ENCODE data around the gene CADM2. TPM values are rescaled to one million over a fixed set of nuclear protein-coding genes. Genes with fewer than 3 reads are reported as not detected.

CADM2 gene
- total and polyA plus RNA-seq, 2 donors (not counting 3 experiments of a cell fraction or from before 2014, with no cell fraction given) = not detected

DNA sequence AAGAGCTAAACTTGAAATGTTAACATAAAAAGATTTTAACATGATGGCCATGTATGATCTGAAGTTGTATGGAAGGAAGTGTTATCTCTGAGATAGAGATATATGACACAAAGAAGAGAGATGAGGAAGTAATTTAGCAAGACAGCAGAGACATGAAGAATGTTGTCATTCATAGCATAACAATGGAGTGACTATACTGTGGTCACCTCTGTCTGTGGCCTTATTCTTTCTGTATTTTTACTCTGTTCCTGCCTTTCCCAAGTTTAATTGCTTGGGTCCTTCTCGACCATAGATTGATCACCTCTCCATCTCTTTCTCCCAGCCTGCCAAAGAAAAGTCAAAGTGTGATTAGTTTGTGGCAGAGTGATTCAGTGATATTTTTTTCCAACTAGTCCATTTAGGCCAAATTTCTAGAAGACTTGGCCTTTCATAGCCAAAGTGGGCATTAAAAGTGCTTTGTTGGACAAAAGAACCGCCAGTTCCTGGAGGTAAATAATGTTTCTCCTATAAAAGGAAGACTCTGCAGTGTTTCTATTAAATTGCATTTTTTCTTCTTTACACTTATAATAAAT lies 711.9 kb downstream of the CADM2 start:
- dilution Hi-C loops (cut with MboI; ENCODE audit: extremely low pct_ligation_motif_present, low sequenced_read_pairs) (no loop called here), intact Hi-C loops (cut with micrococcal nuclease) (no loop called here)
- BruUV-seq (replicated peaks) = no TSS peak
- Histone ChIP-seq H3K27me3 (ENCODE audit: control insufficient read depth in 2 of 2, insufficient read depth in 2 of 2, low read length in 2 of 2) (no peaks in the 10 kb centered on the region), H3K4me1 (ENCODE audit: control insufficient read depth, extremely low read depth, insufficient read depth, low read length) (no peaks in the 10 kb centered on the region), H3K4me3 (replicated peaks in 1 of 3; ENCODE audit: insufficient read depth in 1 of 3, low read depth in 1 of 3, low read length in 3 of 3) (no peak overlapping the region), H3K9ac (replicated peaks; ENCODE audit: extremely low read depth, insufficient read depth, low read length) (no peak overlapping the region), H4K20me1 (replicated peaks; ENCODE audit: control insufficient read depth, extremely low read depth, insufficient read depth, low read length) (no peaks in the 10 kb centered on the region), H3K79me2 (ENCODE audit: control insufficient read depth, insufficient read depth, low read length) (no peaks in the 10 kb centered on the region), H3K9me3 (replicated peaks; ENCODE audit: control insufficient read depth, insufficient read depth, low read length) (no peaks in the 10 kb centered on the region), H3K27ac (ENCODE audit: insufficient read depth, low read depth, low read length) (no peak overlapping the region), H3K4me2 (ENCODE audit: insufficient read depth, low read length) (no peak overlapping the region), H3K36me3 (ENCODE audit: control insufficient read depth in 2 of 2, extremely low read depth in 1 of 2, insufficient read depth in 2 of 2, low read length in 2 of 2) (no peaks in the 10 kb centered on the region), H3K9me1 (replicated peaks; ENCODE audit: control insufficient read depth, extremely low read depth, insufficient read depth, low read length) (no peaks in the 10 kb centered on the region), H2AFZ (ENCODE audit: low read depth, low read length) (no peak overlapping the region)
- no peak for TF ChIP-seq POLR2AphosphoS5 (IDR thresholded peaks at IDR 0.05; ENCODE audit: insufficient read depth, low read depth, low read length)
- no peak for TF ChIP-seq FOS (IDR thresholded peaks at IDR 0.05; ENCODE audit: borderline replicate concordance, insufficient read depth, low read length)
- TF ChIP-seq GATA2 (IDR thresholded peaks at IDR 0.05; ENCODE audit: insufficient read depth, insufficient read length, low read depth, low read length) = no peak
- no peak for TF ChIP-seq JUN (IDR thresholded peaks at IDR 0.05; ENCODE audit: borderline replicate concordance, insufficient read depth, insufficient read length, low read depth)
- TF ChIP-seq, protein P1, sequence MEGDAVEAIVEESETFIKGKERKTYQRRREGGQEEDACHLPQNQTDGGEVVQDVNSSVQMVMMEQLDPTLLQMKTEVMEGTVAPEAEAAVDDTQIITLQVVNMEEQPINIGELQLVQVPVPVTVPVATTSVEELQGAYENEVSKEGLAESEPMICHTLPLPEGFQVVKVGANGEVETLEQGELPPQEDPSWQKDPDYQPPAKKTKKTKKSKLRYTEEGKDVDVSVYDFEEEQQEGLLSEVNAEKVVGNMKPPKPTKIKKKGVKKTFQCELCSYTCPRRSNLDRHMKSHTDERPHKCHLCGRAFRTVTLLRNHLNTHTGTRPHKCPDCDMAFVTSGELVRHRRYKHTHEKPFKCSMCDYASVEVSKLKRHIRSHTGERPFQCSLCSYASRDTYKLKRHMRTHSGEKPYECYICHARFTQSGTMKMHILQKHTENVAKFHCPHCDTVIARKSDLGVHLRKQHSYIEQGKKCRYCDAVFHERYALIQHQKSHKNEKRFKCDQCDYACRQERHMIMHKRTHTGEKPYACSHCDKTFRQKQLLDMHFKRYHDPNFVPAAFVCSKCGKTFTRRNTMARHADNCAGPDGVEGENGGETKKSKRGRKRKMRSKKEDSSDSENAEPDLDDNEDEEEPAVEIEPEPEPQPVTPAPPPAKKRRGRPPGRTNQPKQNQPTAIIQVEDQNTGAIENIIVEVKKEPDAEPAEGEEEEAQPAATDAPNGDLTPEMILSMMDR (IDR thresholded peaks at IDR 0.05; ENCODE audit: extremely low read depth in 1 of 2, insufficient read depth in 1 of 2, low read depth in 1 of 2, low read length in 2 of 2) = no peak
- TF ChIP-seq MYC (IDR thresholded peaks at IDR 0.05; ENCODE audit: low read depth, low read length) = no peak
- TF ChIP-seq POLR2A (IDR thresholded peaks at IDR 0.05; ENCODE audit: low read depth, low read length) = no peak
- no peak for TF ChIP-seq EZH2 (IDR thresholded peaks at IDR 0.05; ENCODE audit: borderline replicate concordance, low read depth, low read length, severe bottlenecking)
- TF ChIP-seq, protein P2, sequence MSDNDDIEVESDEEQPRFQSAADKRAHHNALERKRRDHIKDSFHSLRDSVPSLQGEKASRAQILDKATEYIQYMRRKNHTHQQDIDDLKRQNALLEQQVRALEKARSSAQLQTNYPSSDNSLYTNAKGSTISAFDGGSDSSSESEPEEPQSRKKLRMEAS (IDR thresholded peaks at IDR 0.05; ENCODE audit: insufficient read depth, insufficient read length) = no peak
- CTCF ChIA-PET = no interaction called here
- POLR2A ChIA-PET = no interaction called here
- FAIRE-seq = no peak
- no peak for DNase-seq (ENCODE audit: low read depth, low spot score)
